ENCODE data around the gene ATG5.

Gene ATG5

DNA sequence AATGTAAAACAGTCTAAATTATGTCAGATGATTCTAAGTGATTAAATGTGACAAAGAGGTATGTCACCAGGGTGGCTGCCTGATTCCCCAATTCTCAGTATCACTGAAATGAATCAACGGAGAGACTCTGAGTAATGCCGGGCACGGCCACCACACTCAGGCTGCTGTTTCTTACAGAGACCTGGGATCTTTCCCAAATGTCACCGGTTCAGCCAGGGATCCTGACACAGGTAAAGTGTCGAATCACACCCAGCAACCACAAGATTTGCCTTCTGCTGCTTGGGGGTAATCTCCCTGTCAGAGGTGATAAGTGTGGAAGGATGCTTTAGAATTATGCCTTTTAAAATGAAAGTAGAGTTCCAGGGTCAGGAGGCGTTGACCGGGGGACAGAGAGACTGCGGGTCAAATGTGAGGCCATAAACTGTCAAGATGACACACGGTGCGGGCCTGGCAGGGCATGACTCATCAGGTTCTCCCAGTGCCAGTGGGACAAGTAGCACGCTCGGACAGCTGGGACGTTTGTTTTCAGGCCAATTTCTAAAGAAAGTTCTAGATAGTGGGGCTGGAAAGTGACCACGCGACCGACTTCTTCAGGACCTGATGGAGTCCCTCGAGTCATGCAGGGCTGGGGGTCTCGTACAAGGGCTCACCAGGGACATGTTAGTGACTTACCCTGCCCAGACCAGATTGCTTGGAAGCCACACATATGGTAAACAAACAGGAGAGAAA, 190.5 kb downstream of the ATG5 start:
- ChIA-PET POLR2A (ENCODE audit: low non-redundant PET) (no interaction called here), CTCF (interaction anchor here (0.6 kb wide), 1 partner anchor 58 kb away, joined by 3 read pairs; no protein-coding TSS in a partner anchor)
- TF ChIP-seq, protein P1, sequence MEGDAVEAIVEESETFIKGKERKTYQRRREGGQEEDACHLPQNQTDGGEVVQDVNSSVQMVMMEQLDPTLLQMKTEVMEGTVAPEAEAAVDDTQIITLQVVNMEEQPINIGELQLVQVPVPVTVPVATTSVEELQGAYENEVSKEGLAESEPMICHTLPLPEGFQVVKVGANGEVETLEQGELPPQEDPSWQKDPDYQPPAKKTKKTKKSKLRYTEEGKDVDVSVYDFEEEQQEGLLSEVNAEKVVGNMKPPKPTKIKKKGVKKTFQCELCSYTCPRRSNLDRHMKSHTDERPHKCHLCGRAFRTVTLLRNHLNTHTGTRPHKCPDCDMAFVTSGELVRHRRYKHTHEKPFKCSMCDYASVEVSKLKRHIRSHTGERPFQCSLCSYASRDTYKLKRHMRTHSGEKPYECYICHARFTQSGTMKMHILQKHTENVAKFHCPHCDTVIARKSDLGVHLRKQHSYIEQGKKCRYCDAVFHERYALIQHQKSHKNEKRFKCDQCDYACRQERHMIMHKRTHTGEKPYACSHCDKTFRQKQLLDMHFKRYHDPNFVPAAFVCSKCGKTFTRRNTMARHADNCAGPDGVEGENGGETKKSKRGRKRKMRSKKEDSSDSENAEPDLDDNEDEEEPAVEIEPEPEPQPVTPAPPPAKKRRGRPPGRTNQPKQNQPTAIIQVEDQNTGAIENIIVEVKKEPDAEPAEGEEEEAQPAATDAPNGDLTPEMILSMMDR (conservative IDR thresholded peaks at IDR 0.05; ENCODE audit: low read depth) = no peak
- peak overlapping the region; percentile 50 for H3K27ac ChIP-seq
- peak; percentile 22 for DNase-seq (ENCODE audit: low spot score)

Data from RWPE1 (cell line).